HG02588 (cell line): ENCODE results near the gene TRPM1.
A peak's percentile ranks its signal among the peaks of the same experiment; 100 is the strongest.

Experiments
- ATAC-seq: cut with Tn5 transposase; IDR thresholded peaks from one replicate; pipeline ENCODE4 v1.9.1; 2021; ENCODE audit warnings: mild to moderate bottlenecking, moderate library complexity; ENCODE audit not compliant: unreplicated experiment

The TRPM1 gene

GRCh38 chr15:31024330-31024729 lies 77.2 kb downstream of the TRPM1 start:
- no peak for ATAC-seq

- ATAC-seq: no peak
Measured at GRCh38 chr15:31023841-31024240, 77.7 kb downstream of the TRPM1 start.

GRCh38 chr15:31021067-31021665 lies 80.4 kb downstream of the TRPM1 start:
- ATAC-seq: no peak

- no peak for ATAC-seq
Measured at GRCh38 chr15:31020542-31020941, 81.0 kb downstream of the TRPM1 start.

GRCh38 chr15:31019986-31020385 lies 81.5 kb downstream of the TRPM1 start:
- ATAC-seq: no peak

- ATAC-seq: no peak
Measured at GRCh38 chr15:31017311-31017710, 84.2 kb downstream of the TRPM1 start.

GRCh38 chr15:31016446-31016915 lies 85.0 kb downstream of the TRPM1 start:
- no peak for ATAC-seq

GRCh38 chr15:31014608-31014925 lies 87.0 kb downstream of the TRPM1 start:
- ATAC-seq: no peak

GRCh38 chr15:31013863-31014607 lies 87.5 kb downstream of the TRPM1 start:
- peak; percentile 81 for ATAC-seq

GRCh38 chr15:31012455-31012854 lies 89.1 kb downstream of the TRPM1 start:
- ATAC-seq: no peak

GRCh38 chr15:31010036-31010435 lies 91.5 kb downstream of the TRPM1 start:
- no peak for ATAC-seq

- ATAC-seq: no peak
Measured at GRCh38 chr15:31005660-31006059, 95.9 kb downstream of the TRPM1 start.

- peak; percentile 84 for ATAC-seq
Measured at GRCh38 chr15:31004220-31004733, 97.2 kb downstream of the TRPM1 start.

GRCh38 chr15:31001702-31002101 lies 99.8 kb downstream of the TRPM1 start:
- no peak for ATAC-seq

- ATAC-seq: no peak
Measured at GRCh38 chr15:30999729-31000128, 101.8 kb downstream of the TRPM1 start.

GRCh38 chr15:30997270-30997669 lies 104.3 kb downstream of the TRPM1 start:
- no peak for ATAC-seq

GRCh38 chr15:30992249-30992864 lies 109.2 kb downstream of the TRPM1 start:
- ATAC-seq: no peak

- peak; percentile 93 for ATAC-seq
Measured at GRCh38 chr15:30991255-30992235, 110.0 kb downstream of the TRPM1 start, which contains the start of gene MTMR10. TSS of gene MTMR10 (minus strand) at chr15:30991628. CDS start at chr15:30991506, 122 bp downstream.

- peak; percentile 6 for ATAC-seq
Measured at GRCh38 chr15:30990446-30991254, 110.9 kb downstream of the TRPM1 start.

GRCh38 chr15:30990036-30990435 lies 111.5 kb downstream of the TRPM1 start:
- ATAC-seq: no peak
